GM21390 (cell line): ENCODE measurements around the gene NHSL2.

Experiments used
- ATAC-seq: cut with Tn5 transposase; IDR thresholded peaks from one replicate; pipeline ENCODE4 v1.9.1; 2021; ENCODE audit not compliant: unreplicated experiment

Gene NHSL2

DNA sequence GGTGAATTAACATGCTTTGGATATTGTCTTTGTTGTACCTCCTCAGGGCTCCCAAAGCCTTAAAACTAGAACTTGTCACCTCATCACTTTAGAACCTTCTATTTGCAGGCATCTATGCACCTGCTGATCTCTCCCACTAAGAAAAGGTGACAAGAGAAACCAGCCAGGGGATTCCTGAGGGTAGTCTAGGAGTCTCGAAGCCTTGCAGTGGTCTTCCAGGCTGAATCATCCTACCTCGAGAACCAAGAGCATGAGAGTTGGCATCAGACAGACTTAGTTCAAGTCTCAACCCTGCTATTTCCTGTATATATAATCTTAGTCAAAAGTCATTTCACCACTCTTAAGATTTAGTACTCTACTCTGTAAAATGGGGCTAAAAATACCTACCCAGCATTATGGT lies 191.5 kb downstream of the NHSL2 start:
- no peak for ATAC-seq

DNA sequence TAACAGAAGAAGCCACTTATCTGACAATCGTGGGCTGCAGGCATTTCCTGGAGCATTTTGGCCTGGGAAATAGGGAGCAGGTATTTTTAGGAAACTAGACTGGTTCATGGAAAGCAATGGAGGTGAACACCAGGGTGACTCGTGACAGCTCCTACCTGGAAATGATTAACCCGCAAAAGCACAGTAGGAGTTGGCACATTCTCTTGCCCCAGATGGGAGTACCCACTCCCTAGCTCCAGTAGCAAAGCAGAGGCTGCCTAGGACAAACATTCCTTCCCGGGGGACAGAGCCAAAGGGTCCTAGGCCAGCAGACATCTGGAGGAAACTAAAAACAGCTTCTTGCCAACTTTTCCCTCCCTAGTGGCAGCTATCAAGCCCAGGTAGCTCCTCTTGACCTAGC lies 192.1 kb downstream of the NHSL2 start:
- no peak for ATAC-seq

DNA sequence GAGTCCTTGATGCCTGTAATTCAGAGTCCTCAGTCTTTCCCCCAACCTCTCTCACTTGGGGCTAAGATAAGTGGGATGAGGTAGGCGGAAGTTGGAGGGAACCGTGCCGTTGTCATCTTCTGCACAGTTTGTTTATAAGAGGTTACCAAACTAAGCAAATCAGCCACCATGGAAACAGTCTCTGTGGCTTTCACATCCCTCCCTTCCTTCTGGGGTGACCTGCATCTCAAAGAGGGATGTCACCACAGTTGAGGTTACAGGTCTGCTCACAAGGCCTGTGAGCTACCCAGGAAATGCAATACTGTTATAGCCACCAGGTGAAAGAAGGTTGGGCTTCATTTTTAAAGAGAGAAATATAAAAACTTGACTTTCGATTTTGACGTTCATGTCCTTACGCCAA lies 194.8 kb downstream of the NHSL2 start:
- peak; percentile 63 for ATAC-seq

DNA sequence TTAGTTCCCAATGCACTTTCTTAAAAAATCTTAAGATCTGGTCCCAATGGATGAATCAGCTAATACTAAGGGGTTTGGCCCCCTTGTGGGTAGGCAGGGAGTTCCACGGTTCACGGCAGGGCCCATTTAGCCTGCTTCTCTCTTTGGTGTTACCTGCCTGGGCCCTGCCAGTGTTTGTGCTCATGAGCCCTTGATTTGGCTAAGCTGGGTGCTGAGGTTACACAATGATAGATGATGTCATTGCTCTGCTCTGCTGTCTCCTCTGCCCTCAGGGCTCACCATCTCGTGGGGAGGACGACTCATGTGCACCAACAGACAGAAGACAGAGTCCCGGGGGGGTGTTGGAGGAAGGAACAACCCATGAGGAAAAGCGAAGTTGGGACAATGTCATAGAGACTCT lies 196.7 kb downstream of the NHSL2 start:
- no peak for ATAC-seq

DNA sequence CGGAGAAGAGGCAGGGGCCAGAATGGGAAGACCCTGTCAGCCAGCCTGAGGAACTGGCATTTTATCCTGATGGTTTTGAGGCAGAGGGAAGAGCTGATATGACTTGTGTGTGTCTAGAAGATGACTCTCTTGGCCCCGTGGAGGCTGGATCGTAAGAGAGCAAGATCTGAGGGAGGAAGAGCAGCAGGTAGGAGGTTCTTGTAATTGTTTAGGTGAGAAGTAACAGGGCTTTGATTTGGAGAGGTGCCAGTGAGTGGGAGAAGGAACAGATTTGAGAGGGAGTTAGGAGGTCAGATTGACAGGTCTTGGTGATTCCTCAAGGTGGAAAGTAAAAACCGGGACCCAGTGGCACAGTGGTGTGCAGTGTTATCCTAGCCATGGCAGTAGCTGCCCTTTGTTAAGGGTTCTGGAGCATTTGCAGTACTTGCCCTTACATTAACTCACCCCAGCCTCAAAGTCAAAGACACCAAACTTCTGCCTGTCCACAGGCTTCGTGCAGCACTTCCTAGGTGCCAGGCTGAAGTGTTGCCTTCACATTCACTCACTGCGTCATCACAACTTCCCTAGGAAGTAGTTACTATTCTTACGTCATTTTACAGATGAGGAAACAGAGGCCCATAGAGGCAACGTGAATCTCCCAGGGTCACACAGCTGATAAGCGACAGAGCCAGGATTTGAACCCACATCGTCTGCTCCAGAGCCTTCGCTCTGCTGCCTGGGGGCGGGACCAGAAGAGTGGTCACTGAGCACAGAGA lies 197.4 kb downstream of the NHSL2 start:
- ATAC-seq: no peak

DNA sequence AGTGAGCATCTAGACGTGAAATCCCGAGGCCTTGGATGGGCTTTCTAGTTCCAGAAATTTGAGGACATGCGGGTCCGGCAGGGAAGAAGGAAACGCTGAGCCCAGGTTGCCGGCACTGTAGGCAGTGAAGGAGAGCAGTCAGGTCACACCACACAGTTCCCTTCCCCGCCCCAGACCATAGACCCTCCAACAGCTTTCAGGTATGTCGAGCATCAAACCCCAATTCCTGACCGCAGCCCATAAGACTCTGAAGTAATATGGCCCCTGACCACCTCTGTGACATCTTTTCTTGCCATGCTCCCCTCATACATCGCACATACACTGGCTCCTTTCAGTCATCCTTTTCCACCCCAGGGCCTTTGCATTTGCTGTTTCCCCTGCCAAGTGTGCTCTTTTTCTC lies 198.0 kb downstream of the NHSL2 start:
- no peak for ATAC-seq

DNA sequence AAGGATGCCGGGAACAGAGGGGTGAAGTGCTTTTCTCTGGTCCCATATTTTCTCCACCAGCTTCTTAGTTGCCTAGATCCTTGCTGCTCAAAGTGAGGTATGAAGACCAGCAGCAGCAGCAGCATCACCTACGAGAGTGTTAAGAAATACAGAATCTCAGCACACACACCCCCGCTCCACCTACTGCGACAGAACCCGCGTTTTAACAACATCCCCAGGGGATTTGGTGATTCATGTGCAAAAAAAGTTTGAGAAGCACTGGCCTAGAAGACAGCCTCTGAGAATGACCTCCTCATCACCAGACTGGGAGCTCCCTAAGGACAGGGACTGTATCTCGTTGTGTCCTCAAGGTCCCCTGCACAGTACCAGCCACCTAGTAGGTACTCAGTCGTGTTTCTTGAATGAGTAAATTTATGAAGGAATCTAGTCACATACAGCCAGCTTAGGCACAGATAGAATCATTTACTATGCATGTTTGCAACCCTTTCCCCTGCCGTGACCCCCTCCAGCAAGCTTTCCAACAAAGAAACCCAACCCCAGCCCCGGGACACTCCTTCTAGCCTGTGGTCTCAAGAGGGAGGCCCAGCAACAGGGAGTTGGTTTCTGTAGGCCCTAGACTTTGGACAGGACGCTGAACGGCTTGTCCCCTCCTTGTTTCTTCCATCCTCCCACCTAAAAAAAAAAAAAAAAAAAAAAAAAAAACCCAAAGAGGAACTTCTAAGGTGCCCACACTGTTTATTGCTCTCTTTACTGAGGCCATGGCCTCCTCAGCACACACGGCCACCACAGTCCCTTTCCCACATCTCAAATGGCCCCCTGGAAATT lies 199.6 kb downstream of the NHSL2 start:
- ATAC-seq: no peak

DNA sequence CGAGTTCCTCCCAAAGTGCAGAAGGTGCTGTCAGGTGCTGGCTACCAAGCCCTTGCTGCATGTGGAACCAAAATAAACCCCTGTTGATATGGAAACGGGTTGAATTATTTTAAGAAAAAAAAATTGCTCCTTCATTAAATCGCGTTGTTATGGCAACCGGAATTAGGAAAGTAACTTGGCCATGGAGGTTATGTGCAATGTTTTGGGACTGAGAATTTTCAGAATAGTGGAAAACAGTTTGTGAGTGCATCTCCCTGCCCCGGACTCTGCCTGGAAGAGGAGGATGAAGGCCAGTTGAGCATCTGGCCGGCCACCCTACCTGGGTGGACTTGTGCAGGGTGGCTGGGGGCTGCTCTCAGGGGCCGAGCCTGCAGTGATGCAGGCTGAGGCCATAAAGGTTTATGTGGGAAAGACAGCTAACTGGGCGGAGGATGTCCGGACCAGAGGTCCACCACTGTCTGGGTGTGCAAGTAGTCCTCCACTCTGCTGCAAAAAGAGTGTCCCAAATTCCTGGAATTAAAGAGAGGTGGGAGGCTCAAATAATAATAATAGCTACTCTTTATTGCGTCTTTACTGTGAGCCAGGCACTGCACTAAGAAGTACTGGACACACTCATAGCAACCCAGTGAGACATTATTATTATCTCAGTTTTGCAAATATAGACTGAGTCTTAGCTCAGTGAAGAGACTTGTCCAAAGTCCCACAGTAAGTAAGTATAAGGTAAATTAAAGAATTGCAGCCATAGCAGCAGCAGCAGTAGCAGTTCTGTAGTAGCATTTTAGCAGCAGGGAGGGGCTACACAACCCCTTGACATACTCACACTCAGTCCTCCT lies 200.4 kb downstream of the NHSL2 start:
- ATAC-seq: no peak

DNA sequence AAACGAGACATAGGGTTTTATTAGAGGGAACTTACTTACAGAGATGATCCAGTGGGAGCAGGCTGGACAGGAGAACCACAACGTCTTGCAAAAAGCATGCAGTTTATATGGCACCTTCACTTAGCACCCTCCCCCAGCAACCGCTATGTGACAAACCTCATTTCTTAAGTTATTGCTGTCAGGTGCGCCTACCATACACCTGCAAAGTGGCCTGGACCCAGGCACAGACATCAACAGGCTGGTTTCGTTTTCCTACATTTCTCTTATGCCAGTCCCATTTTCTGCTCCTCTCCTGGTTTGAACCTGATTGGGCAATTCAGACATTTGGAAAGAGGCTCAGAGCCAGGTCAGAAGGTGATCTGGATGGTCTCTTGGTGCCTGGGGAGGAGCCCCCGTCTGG lies 202.8 kb downstream of the NHSL2 start:
- ATAC-seq: no peak

DNA sequence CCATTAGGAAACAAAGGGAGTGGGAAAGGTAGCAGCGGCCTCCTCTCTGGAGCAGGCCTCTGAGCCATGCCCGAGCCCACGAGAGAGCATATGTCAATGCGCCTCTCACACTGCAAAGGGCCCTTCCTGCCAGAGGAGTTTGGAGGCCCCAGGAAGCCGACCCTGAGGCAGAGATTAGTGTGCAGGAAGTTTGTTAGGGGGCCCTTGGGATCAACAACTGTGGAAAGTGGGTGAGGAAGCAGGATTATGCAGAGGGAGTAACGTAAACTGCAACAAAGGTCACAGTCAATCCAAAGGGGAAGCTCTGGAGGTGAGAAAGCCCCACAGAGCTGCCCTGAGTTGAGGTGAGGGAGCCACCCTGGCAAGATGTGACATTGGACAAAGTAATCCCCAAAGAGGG lies 203.7 kb downstream of the NHSL2 start:
- no peak for ATAC-seq

DNA sequence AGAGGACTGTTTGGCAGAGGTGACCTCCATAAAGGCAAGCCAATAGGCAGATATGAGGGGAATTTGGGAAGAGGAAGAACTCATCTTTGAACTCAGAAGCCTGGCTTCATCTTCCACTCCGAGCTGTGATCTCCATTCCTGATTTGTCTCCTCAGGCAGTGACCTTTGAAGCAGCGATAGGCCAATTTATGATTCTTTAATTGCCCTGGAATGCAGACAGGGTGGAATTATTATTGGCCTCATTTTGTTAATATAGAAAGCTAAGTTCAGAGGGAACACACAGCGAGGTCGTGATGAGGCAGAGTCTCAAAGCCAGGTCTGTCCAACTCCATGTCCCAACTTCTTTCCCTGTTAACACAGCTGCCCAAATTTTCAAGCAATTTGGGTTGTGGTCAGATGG lies 204.2 kb downstream of the NHSL2 start:
- ATAC-seq: no peak

DNA sequence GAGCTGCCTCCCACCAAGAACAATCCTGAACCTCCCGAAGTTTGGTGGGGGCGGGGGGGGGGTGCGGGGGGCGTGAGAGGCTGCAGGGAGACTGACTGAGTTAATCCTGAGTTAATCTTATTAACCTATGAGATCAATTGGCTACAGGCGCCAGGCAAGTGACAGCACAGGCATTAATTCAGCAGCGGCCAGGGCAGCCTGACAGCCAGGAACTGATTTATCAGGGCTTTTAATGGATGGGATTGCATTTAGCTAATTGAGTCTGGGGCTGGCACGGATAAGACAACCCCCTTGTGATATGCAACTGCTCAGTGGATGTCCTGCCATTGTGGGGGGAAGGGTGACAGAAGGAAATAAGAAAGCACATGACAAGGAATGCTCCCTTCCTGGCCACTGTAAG lies 204.7 kb downstream of the NHSL2 start:
- no peak for ATAC-seq

DNA sequence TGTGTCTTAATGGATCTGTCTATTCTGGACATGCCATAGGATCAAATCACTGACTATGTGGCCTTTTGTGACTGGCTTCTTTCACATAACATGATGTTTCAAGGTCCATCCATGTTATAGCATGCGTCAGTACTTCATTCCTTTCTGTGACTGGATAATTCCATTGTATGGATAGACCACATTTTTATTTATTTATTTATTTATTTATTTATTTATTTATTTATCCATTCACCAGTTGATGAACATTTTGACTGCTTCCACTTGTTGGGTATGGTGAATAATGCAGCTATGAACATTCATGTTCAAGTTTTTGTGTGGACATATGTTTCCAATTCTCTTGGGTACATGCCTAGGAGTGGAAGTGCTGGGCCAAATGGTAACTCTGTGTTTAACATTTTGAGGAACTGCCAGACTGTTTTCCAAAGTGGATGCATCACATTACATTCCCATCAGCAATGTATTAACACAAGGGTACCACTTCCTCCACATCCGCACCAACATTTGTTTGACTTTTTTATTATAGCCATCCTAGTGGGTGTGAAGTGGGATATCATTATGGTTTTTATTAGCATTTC lies 207.1 kb downstream of the NHSL2 start:
- ATAC-seq: no peak

DNA sequence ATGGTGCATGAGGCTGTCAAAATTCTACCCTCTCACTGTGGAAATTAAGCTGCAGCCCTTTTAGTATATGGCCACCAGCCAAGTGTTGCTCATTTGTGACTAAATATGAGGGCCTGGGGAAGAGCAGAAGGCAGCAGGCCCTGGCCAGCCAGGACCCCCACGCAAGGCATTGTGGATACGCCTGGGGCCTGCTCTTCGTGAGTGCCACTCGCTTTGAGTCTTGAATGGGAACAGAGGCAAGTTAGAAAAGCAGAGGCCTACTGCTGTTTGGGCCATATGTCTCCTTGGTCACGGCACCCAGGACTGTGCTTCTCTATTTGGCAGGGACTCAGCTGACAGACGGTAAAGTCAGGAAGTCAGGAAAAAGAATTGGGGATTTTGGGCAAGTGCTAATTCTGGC lies 210.2 kb downstream of the NHSL2 start:
- no peak for ATAC-seq

DNA sequence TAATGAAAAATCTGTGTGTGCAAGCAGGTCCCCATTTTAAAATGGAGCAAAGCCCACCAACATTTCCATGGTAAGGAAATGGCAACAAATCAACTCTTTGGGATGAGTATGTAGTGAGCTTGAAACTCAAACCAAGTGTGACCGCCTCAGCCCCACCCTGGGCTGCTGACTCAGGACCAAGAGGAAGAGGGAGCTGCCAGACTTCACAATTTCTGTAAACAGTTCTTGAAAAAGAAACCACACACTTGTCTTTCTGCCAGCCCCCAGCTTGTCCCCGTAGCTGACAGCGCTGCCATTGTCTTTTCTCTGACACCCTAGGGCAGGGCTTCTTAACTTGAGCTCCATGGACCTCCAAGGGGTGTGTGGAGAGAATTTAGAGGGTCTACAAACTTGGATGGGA lies 210.7 kb downstream of the NHSL2 start:
- ATAC-seq: peak; percentile 86

DNA sequence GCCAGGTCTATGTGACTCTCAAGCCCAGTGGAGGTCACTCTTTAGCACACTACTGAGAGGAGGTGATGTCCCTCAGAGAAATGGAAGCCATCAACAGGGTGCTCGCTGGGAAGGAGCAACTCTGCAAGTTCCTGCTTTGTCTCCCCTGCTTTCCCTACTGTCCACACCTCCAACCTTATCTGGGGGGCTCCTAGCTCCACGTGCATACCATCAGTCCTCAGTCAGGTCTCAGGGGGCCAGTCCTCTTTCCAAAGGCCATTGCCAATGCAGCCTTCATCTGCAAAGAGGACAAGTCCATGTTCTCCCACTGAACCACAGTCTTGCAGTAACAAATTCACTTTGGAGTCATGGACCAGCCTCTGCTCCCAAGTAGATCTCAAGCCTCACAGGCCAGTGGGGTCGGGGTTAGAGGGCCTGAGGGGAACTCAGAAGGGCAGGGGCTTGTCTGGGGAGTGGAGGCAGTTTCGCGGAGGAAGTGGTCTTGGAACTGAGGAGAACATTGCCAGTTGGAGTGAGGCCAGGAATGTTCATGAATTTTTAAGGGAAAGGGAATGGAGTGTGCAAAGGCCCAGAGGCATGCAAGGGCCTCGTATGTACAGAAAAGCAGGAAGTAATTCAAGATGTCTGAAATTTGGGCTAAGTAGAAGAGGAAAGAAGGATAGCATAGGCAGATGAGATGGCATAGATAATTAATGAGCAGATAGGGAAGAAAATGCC lies 212.1 kb downstream of the NHSL2 start:
- no peak for ATAC-seq

DNA sequence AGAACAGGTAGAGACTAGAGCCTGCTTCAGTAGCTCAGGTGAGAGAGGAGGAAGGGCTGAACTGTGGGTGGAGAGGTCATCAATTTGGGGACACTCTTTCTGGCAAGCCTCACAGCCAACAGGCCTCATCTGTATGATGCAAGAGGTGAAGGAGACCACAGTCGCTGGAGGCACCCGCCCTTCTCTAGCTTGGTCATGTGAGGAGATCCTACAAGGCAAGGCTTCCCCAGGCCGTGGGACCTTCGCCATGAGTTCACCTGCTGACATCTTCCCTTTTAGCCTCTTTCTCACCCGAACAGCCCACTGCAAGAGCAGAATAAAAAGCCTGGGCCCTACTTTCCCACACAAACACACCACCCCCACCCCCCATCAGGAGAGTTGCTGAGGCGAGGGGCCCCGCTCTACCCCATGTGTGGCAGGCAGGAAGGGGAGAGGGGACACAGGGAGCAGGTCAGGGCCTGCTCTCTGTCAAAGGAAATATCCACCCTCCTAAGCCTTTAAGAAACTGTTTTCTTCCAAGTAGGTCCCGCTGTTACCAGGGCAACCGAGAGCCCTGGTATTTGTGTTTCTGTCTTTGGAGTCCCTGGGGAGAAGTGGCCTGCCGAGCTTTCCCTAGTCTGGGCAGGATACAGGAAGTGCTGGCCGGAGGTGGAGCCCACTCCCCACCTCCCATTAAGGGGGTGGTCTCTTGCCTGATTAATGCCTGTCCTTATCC lies 213.0 kb downstream of the NHSL2 start:
- no peak for ATAC-seq

DNA sequence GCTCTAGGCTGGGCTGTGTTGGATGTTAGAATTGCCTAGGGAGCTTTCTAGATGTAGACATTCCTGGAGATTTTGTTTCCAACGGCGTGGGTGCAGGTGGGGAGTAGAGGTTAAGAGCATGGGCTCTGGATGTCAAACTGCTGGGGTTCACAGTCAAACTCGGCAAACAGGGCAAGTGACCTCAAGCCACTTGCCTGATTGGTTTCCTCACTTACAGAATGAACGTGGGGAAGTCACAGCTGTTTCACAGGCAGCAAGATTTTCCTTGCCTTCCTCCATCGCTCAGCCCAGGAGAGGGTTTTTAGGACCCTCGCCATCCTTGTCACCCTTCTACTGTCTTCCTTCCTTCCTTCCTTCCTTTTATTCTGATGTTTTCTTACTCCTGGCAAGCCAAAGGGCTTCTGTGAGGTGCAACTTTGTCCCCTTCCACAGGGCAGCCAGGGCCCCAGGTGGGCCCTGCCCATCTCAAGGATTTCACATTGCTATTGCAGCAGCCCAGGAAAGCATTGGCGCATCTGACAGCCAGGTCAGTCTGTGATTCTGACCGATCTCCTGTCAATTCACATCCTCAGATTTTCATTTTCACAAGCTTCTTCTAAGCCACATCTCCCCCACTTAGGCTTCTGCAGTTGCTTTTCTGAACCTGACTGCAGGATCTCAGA lies 214.0 kb downstream of the NHSL2 start:
- no peak for ATAC-seq

DNA sequence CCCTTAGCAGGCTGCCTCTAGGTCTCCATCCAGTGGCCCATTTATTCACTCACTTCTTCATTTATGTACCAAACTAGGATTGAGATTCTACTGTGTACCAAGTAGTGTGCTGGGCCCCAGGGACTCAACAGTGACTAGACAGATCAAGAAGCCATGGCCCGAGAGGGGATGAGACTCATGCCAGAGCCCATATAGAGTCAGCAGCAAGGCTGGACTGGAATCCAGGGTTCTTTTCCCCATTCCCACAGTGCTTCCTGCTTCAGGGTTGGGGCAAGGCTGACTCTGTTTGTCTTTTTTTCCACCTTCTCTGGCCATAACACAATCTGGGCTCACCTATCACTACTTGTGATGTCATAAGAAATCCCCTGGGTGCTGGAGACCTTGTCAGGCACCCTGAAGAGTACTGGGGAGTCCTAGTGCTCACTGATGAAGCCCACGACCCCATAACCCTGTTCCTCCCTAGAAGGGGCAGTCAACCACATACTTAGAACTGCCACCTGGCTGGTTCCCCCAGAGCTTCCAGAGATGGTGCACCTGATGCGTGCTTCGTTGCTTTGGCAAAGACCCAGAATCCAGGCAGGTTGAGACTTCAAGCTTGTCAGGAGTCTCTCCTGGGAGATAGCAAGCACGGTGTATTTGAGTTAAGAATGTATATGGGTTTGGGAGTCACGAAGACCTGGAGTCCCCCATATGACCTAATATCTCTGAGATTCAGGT lies 214.8 kb downstream of the NHSL2 start:
- ATAC-seq: no peak
